H1 (cell line): Measurements from ENCODE around the gene MAPKAP1. TPM values are rescaled to one million over a fixed set of nuclear protein-coding genes. Genes with fewer than 3 reads are reported as not detected.

Source experiments
- CTCF ChIA-PET: fragments of 300-600 bp; sonication (Branson Sonifier 250); formaldehyde crosslinking; loops from one replicate; lab custom pipeline; 2021; ENCODE audit not compliant: partially characterized antibody; lab: Charles Lee
- POLR2A ChIA-PET: fragments of 300-600 bp; sonication (Branson Sonifier 250); formaldehyde crosslinking; loops from one replicate; lab custom pipeline; 2021; ENCODE audit warnings: inconsistent platforms; ENCODE audit not compliant: partially characterized antibody; lab: Charles Lee
- DNase-seq, 2 experiments: peaks; one replicate each; pipeline versions ENCODE4 v3.0.0 to v3.0.0-alpha.2; 2010 to 2022; ENCODE audit warnings: low spot score in 2 of 2, low read depth in 1 of 2, mixed read lengths in 1 of 2
- FAIRE-seq: peaks from 2 replicates; lab custom pipeline; 2011; peaks lifted over from hg19 to GRCh38; lab: Jason Lieb, UNC
- H2AFZ ChIP-seq: 2 replicates; pipeline ENCODE4 v1.8.1; 2012; ENCODE audit warnings: low read length, inconsistent platforms
- H2AK5ac ChIP-seq: 2 replicates; pipeline ENCODE4 v1.6.1; 2013; ENCODE audit warnings: low read depth, low read length
- H2BK120ac ChIP-seq: replicated peaks from 2 replicates; pipeline ENCODE3; 2013; ENCODE audit warnings: low read depth, low read length, inconsistent platforms
- H2BK12ac ChIP-seq: 2 replicates; pipeline ENCODE4 v1.6.1; 2013; ENCODE audit warnings: low read depth, low read length
- H2BK15ac ChIP-seq: 2 replicates; pipeline ENCODE4 v1.6.1; 2013; ENCODE audit warnings: low read length
- H2BK20ac ChIP-seq: 2 replicates; pipeline ENCODE4 v1.6.1; 2013; ENCODE audit warnings: low read length
- H2BK5ac ChIP-seq: 2 replicates; pipeline ENCODE4 v1.6.1; 2013; ENCODE audit warnings: low read depth, low read length
- H3K14ac ChIP-seq: 2 replicates; pipeline ENCODE4 v1.6.1; 2013; ENCODE audit warnings: inconsistent platforms; ENCODE audit not compliant: insufficient read length
- H3K18ac ChIP-seq: 2 replicates; pipeline ENCODE4 v1.6.1; 2013; ENCODE audit warnings: low read length; ENCODE audit errors: extremely low read depth
- H3K23ac ChIP-seq: 2 replicates; pipeline ENCODE4 v1.6.1; 2013; ENCODE audit warnings: inconsistent platforms; ENCODE audit not compliant: insufficient read length
- H3K23me2 ChIP-seq: 2 replicates; pipeline ENCODE4 v1.6.1; 2013; ENCODE audit warnings: low read depth, low read length
- H3K27ac ChIP-seq: 2 replicates; pipeline ENCODE4 v1.6.1; 2011; ENCODE audit warnings: low read depth, low read length, inconsistent platforms
- H3K27me3 ChIP-seq, 4 experiments: replicated peaks in 1 of 4; 1 replicate in 1 of 4; 2 replicates in 3 of 4; pipeline versions ENCODE4 v1.6.1 to v1.8.1; 2011 to 2013; ENCODE audit warnings: low read length in 3 of 4, mild to moderate bottlenecking in 3 of 4, inconsistent platforms in 2 of 4, mixed read lengths in 2 of 4, moderate library complexity in 1 of 4; ENCODE audit not compliant: control insufficient read depth in 3 of 4, insufficient read depth in 3 of 4; ENCODE audit errors: extremely low read depth in 1 of 4
- H3K36me3 ChIP-seq, 4 experiments: 2 replicates each; pipeline versions ENCODE4 v1.6.1 to v1.8.1; 2011 to 2013; ENCODE audit warnings: mild to moderate bottlenecking in 4 of 4, low read length in 3 of 4, moderate library complexity in 2 of 4, control low read depth in 1 of 4, inconsistent platforms in 1 of 4; ENCODE audit not compliant: insufficient read depth in 4 of 4, control insufficient read depth in 2 of 4
- H3K4ac ChIP-seq: replicated peaks from 2 replicates; pipeline ENCODE3; 2013; ENCODE audit warnings: low read length, low read depth, mixed read lengths, inconsistent platforms; ENCODE audit not compliant: insufficient read length
- H3K4me1 ChIP-seq, 4 experiments: replicated peaks in 1 of 4; 1 replicate in 1 of 4; 2 replicates in 3 of 4; pipeline versions ENCODE4 v1.6.1 to v1.8.1; 2011 to 2013; ENCODE audit warnings: low read length in 3 of 4, inconsistent platforms in 2 of 4, mixed read lengths in 1 of 4; ENCODE audit not compliant: insufficient read depth in 4 of 4, control insufficient read depth in 3 of 4
- H3K4me2 ChIP-seq, 2 experiments: 2 replicates each; pipeline versions ENCODE4 v1.6.1 to v1.8.1; 2011 to 2013; ENCODE audit warnings: low read depth in 2 of 2, low read length in 2 of 2, control low read depth in 1 of 2, inconsistent platforms in 1 of 2, mild to moderate bottlenecking in 1 of 2; ENCODE audit not compliant: insufficient read depth in 1 of 2
- H3K4me3 ChIP-seq, 4 experiments: fragments of 200-600, 300-600 bp in 1 of 4; sonication (generic), shearing (Covaris generic), sonication (Bioruptor Twin) in 1 of 4; 2 replicates each; pipeline versions ENCODE4 v1.5.1 to v1.8.1; 2011 to 2016; ENCODE audit warnings: low read length in 4 of 4, low read depth in 3 of 4, control low read depth in 2 of 4, inconsistent platforms in 2 of 4, mild to moderate bottlenecking in 2 of 4, mixed read lengths in 1 of 4, moderate library complexity in 1 of 4; ENCODE audit not compliant: insufficient read depth in 2 of 4; ENCODE audit errors: extremely low read depth in 1 of 4
- H3K56ac ChIP-seq: replicated peaks from 2 replicates; pipeline ENCODE3; 2013; ENCODE audit warnings: low read depth, mild to moderate bottlenecking, mixed read lengths, low read length, inconsistent platforms; ENCODE audit not compliant: insufficient read length
- H3K79me1 ChIP-seq: 2 replicates; pipeline ENCODE4 v1.6.1; 2013; ENCODE audit warnings: low read depth, low read length, control low read depth
- H3K79me2 ChIP-seq, 2 experiments: 2 replicates each; pipeline versions ENCODE4 v1.6.1 to v1.8.1; 2012 to 2013; ENCODE audit warnings: low read length in 2 of 2, mild to moderate bottlenecking in 2 of 2, inconsistent platforms in 1 of 2; ENCODE audit not compliant: insufficient read depth in 2 of 2, control insufficient read depth in 1 of 2
- H3K9ac ChIP-seq, 4 experiments: replicated peaks in 1 of 4; 1 replicate in 1 of 4; 2 replicates in 3 of 4; pipeline versions ENCODE4 v1.6.1 to v1.8.1; 2011 to 2013; ENCODE audit warnings: low read depth in 3 of 4, low read length in 3 of 4, control low read depth in 2 of 4, mild to moderate bottlenecking in 2 of 4, moderate library complexity in 2 of 4, inconsistent platforms in 1 of 4; ENCODE audit errors: extremely low read depth in 1 of 4
- H3K9me3 ChIP-seq, 2 experiments: 2 replicates each; pipeline versions ENCODE4 v1.6.1 to v1.8.1; 2012 to 2013; ENCODE audit warnings: mild to moderate bottlenecking in 2 of 2, moderate library complexity in 2 of 2, control low read depth in 1 of 2, inconsistent platforms in 1 of 2, low read depth in 1 of 2, low read length in 1 of 2, mixed read lengths in 1 of 2; ENCODE audit not compliant: insufficient read depth in 2 of 2
- H4K20me1 ChIP-seq, 2 experiments: replicated peaks in 1 of 2; 2 replicates each; pipeline versions ENCODE3 to v1.8.1; 2011 to 2013; ENCODE audit warnings: inconsistent platforms in 2 of 2, low read length in 2 of 2, mild to moderate bottlenecking in 1 of 2; ENCODE audit not compliant: insufficient read depth in 2 of 2, control insufficient read depth in 1 of 2
- H4K5ac ChIP-seq: 2 replicates; pipeline ENCODE4 v1.6.1; 2013; ENCODE audit warnings: low read length, low read depth, mixed read lengths, inconsistent platforms; ENCODE audit not compliant: insufficient read length
- H4K8ac ChIP-seq: 2 replicates; pipeline ENCODE4 v1.8.0; 2013; ENCODE audit warnings: mild to moderate bottlenecking, moderate library complexity, low read length, inconsistent platforms; ENCODE audit not compliant: insufficient read depth; ENCODE audit errors: extremely low read depth
- H4K91ac ChIP-seq: replicated peaks from 2 replicates; pipeline ENCODE3; 2013; ENCODE audit warnings: low read length, mixed read lengths, inconsistent platforms; ENCODE audit not compliant: insufficient read length
- CBX8 ChIP-seq: fragments of 300-800, 300-1000 bp; sonication (generic); IDR thresholded peaks from 2 replicates; pipeline ENCODE4 v1.7.1; 2016; ENCODE audit warnings: low read depth, low read length, borderline replicate concordance
- CREB1 ChIP-seq: IDR thresholded peaks from 2 replicates; pipeline ENCODE4 v1.6.1; 2012; ENCODE audit warnings: inconsistent platforms
- CTBP2 ChIP-seq: IDR thresholded peaks from 2 replicates; pipeline ENCODE4 v1.7.0; 2011; ENCODE audit warnings: borderline replicate concordance, mild to moderate bottlenecking, moderate library complexity, mixed read lengths, low read length; ENCODE audit not compliant: insufficient read depth, insufficient read length
- EP300 ChIP-seq, 2 experiments: IDR thresholded peaks; 1 replicate in 1 of 2; 2 replicates in 1 of 2; pipeline ENCODE4 v1.6.1; 2011 to 2012; ENCODE audit warnings: low read depth in 2 of 2, low read length in 2 of 2, mild to moderate bottlenecking in 2 of 2, borderline replicate concordance in 1 of 2, inconsistent platforms in 1 of 2, moderate library complexity in 1 of 2
- FOSL1 ChIP-seq: IDR thresholded peaks from 2 replicates; pipeline ENCODE4 v1.6.1; 2011; ENCODE audit warnings: mild to moderate bottlenecking, low read depth, low read length, moderate library complexity; ENCODE audit not compliant: insufficient read depth
- POLR2AphosphoS5 ChIP-seq: IDR thresholded peaks from 2 replicates; pipeline ENCODE4 v1.6.1; 2011; ENCODE audit warnings: low read depth, low read length
- RAD21 ChIP-seq, 2 experiments: IDR thresholded peaks in 1 of 2; conservative IDR thresholded peaks in 1 of 2; 2 replicates each; pipeline ENCODE4 v1.6.1; 2011; ENCODE audit warnings: low read depth in 2 of 2, low read length in 2 of 2, improper control_type of control experiment in 1 of 2, inconsistent platforms in 1 of 2, mild to moderate bottlenecking in 1 of 2, moderate library complexity in 1 of 2
- RFX5 ChIP-seq: IDR thresholded peaks from 2 replicates; pipeline ENCODE4 v1.6.1; 2011; ENCODE audit warnings: low read depth, low read length, improper control_type of control experiment, borderline replicate concordance
- SRF ChIP-seq: IDR thresholded peaks from 2 replicates; pipeline ENCODE4 v1.6.1; 2011; ENCODE audit warnings: mild to moderate bottlenecking, low read depth, low read length, moderate library complexity
- TCF12 ChIP-seq: IDR thresholded peaks from 2 replicates; pipeline ENCODE4 v1.6.1; 2011; ENCODE audit warnings: low read depth, mild to moderate bottlenecking, low read length
- WGBS, 2 experiments: shearing (Covaris generic) in 1 of 2; methylation state at CpG; one replicate each; pipeline versions ENCODE4 v1.1.6 to v1.1.7; 2013 to 2015; ENCODE audit warnings: low lambda C conversion rate in 2 of 2, mixed read lengths in 2 of 2, inconsistent platforms in 1 of 2, low coverage in 1 of 2, missing lambda C conversion rate in 1 of 2; ENCODE audit not compliant: insufficient replicate concordance in 2 of 2, insufficient coverage in 1 of 2, insufficient read length in 1 of 2; ENCODE audit errors: extremely low coverage in 1 of 2, missing lambda C conversion rate in 1 of 2; 5-methylcytosine and 5-hydroxymethylcytosine counted together
- polyA plus RNA-seq, 7 experiments: library from polyadenylated mRNA; depleted of rRNA in 3 of 7; stranded (reverse) in 5 of 7; unstranded in 2 of 7; fragments of >200 nt in 5 of 7; fragments of 200-250 nt in 2 of 7; gene quantifications; 1 replicate in 5 of 7; 2 replicates in 1 of 7; 4 replicates in 1 of 7; pipeline versions ENCODE4 v1.2.1 to v1.2.3, GENCODE V29; 2011 to 2013; ENCODE audit warnings: missing spikeins in 2 of 7, mixed read lengths in 2 of 7
- total RNA-seq: library from RNA; stranded (reverse); fragmentation: NEBNext Ultra II Directional; extraction: Animal tissue kit (Norgen Biotek cat#: 25700); gene quantifications from 2 replicates; pipeline ENCODE4 v1.2.1, GENCODE V29; 2021

The MAPKAP1 gene
- total and polyA plus RNA-seq, 2 of the 8 experiments (the other 6 are each of a cell fraction or from before 2014, with no cell fraction given), result 79.2 to 140 TPM

DNA sequence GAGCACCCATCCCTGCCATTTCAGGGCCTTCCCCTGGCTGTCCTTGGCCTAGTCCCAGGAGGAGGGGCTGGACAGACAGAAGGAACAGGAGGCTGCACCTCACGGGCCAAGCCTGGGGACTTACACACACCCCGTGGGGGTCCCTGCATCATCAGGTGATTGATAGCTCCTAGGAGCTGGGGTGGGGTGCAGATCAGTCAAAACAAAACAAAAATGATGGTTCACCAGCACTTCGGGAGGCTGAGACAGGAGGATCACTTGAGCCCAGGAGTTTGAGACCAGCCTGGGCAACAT, 276.0 kb downstream of the MAPKAP1 start:
- DNase-seq, result no peak
- H3K14ac ChIP-seq, result no peak overlapping the region
- no peak overlapping the region for H2BK15ac ChIP-seq
- H4K5ac ChIP-seq, result no peak overlapping the region
- H3K23me2 ChIP-seq, result no peaks in the 10 kb centered on the region
- no peak overlapping the region for H3K4ac ChIP-seq
- no peak overlapping the region for H2AK5ac ChIP-seq
- no peaks in the 10 kb centered on the region for H4K20me1 ChIP-seq
- POLR2A ChIA-PET, result no interaction called here
- no peak overlapping the region for H4K8ac ChIP-seq
- no peak overlapping the region for H3K9ac ChIP-seq
- no peak overlapping the region for H3K18ac ChIP-seq
- no peak overlapping the region for H3K23ac ChIP-seq
- H3K27ac ChIP-seq, result no peak overlapping the region
- FAIRE-seq, result no peak
- no peak overlapping the region for H2AFZ ChIP-seq
- peak overlapping the region; percentile 51 for H4K91ac ChIP-seq
- no peak overlapping the region for H2BK5ac ChIP-seq
- no peak overlapping the region for H3K56ac ChIP-seq
- CTCF ChIA-PET, result interaction anchor here (0.8 to 1.8 kb wide), 3 partner anchors 8 to 15 kb away, joined by 3 to 4 read pairs (median 4); no protein-coding TSS in a partner anchor
- H3K4me1 ChIP-seq, result peaks cover 0 to 8% (median 3%) of the 10 kb centered on the region in 4 experiments; a peak in 5 of 7 replicates
- no peaks in the 10 kb centered on the region for H3K36me3 ChIP-seq
- H3K27me3 ChIP-seq, result no peaks in the 10 kb centered on the region
- H3K4me3 ChIP-seq, result no peak overlapping the region
- no peaks in the 10 kb centered on the region for H3K79me1 ChIP-seq
- H3K9me3 ChIP-seq, result no peaks in the 10 kb centered on the region
- no peak overlapping the region for H2BK20ac ChIP-seq
- H3K4me2 ChIP-seq, result no peak overlapping the region
- peak overlapping the region; percentile 75; the same call in 1 of the 2 replicates for H2BK12ac ChIP-seq
- H3K79me2 ChIP-seq, result no peaks in the 10 kb centered on the region
- TF ChIP-seq FOSL1, result no peak
- no peak for TF ChIP-seq TCF12
- no peak for TF ChIP-seq RAD21 (IDR thresholded peaks at IDR 0.05 in 1 of 2, conservative IDR thresholded peaks at IDR 0.05 in 1 of 2; ENCODE audit: low read depth in 2 of 2, low read length in 2 of 2)
- no peak for TF ChIP-seq CBX8
- no peak for TF ChIP-seq CREB1
- no peak for TF ChIP-seq EP300 (IDR thresholded peaks at IDR 0.05; ENCODE audit: borderline replicate concordance in 1 of 2, low read depth in 2 of 2, low read length in 2 of 2)
- no peak for TF ChIP-seq POLR2AphosphoS5
- no peak for TF ChIP-seq RFX5
- TF ChIP-seq CTBP2, result no peak
- TF ChIP-seq SRF, result no peak
- WGBS, 2 experiments, result 83% methylated on average over 3 of the region's 3 CpGs; no CpG with 5 or more reads in 1 of the 2 experiments
- H2BK120ac ChIP-seq, result no peak overlapping the region
